ENCODE data around the gene UTP14C. TPM values are rescaled to one million over a fixed set of nuclear protein-coding genes. Genes with fewer than 3 reads are reported as not detected.

UTP14C gene
- total RNA-seq, 1 experiment from 2014 or later, result 9.0 TPM

- Histone ChIP-seq H3K27me3 (ENCODE audit: insufficient read depth, low read length) (no peaks in the 10 kb centered on the region), H2AFZ (ENCODE audit: low read depth, low read length, poor library complexity, severe bottlenecking) (no peak within 1 kb of the TSS), H3K4me1 (ENCODE audit: control insufficient read depth in 1 of 2, insufficient read depth in 2 of 2, low read length in 2 of 2) (peaks cover 10 to 14% of the 10 kb centered on the region in 2 experiments), H3K4me2 (ENCODE audit: low read length) (peak within 1 kb of the TSS; percentile 89), H3K79me2 (ENCODE audit: insufficient read depth, low read length) (peaks cover 39% of the 10 kb centered on the region), H4K20me1 (ENCODE audit: insufficient read depth) (no peaks in the 10 kb centered on the region), H3K27ac (ENCODE audit: low read depth, low read length) (peak within 1 kb of the TSS; percentile 44), H3K4me3 (replicated peaks in 1 of 2; ENCODE audit: low read depth in 1 of 2, low read length in 2 of 2) (peak within 1 kb of the TSS; percentile 64 to 100), H3K9me2 (ENCODE audit: insufficient read depth) (no peaks in the 10 kb centered on the region), H3K9me3 (ENCODE audit: control insufficient read depth in 1 of 2, insufficient read depth in 1 of 2, low read depth in 1 of 2, low read length in 2 of 2) (no peaks in the 10 kb centered on the region), H3K9ac (ENCODE audit: low read length) (peak within 1 kb of the TSS; percentile 67), H3K36me3 (ENCODE audit: control insufficient read depth in 1 of 2, insufficient read depth in 2 of 2, low read length in 2 of 2) (no peaks in the 10 kb centered on the region; a peak in 1 of 4 replicates)
- peak; percentile 97 for ATAC-seq
- ChIA-PET POLR2A (interaction anchor here (1.1 to 1.5 kb wide), 2 partner anchors 27 to 116 kb away, joined by 3 read pairs; no protein-coding TSS in a partner anchor), CTCF (interaction anchor here (1.1 kb wide), 2 partner anchors 11 to 439 kb away, joined by 4 to 5 read pairs; partner anchors contain the start of gene VPS36), RAD21 (ENCODE audit: low non-redundant PET in 1 of 2, low total read pairs in 2 of 2, uncharacterized antibody in 2 of 2, unreplicated experiment in 2 of 2) (no interaction called here)
- DNase-seq (ENCODE audit: low read depth, low spot score), result peak; percentile 94
- BruUV-seq (replicated peaks), result no TSS peak
- TF ChIP-seq RAD21 (IDR thresholded peaks at IDR 0.05; ENCODE audit: low read depth) (no peak), ZFX (IDR thresholded peaks at IDR 0.05) (peak; percentile 62), REST (IDR thresholded peaks at IDR 0.05; ENCODE audit: low read depth) (no peak), ZBTB33 (IDR thresholded peaks at IDR 0.05; ENCODE audit: extremely low read depth, insufficient replicate concordance, low read length) (no peak), ATF3 (IDR thresholded peaks at IDR 0.05) (no peak), EZH2phosphoT487 (IDR thresholded peaks at IDR 0.05; ENCODE audit: borderline replicate concordance) (no peak), EGR1 (IDR thresholded peaks at IDR 0.05; ENCODE audit: low read depth) (peak; percentile 84), YY1 (IDR thresholded peaks at IDR 0.05; ENCODE audit: extremely low read depth, insufficient replicate concordance, low read depth, low read length) (peak; percentile 94), SP1 (IDR thresholded peaks at IDR 0.05; ENCODE audit: low read depth) (peak; percentile 89), SIN3A (IDR thresholded peaks at IDR 0.05; ENCODE audit: low read depth) (peak; percentile 29; the same call in 1 of the 2 replicates), POLR2AphosphoS5 (IDR thresholded peaks at IDR 0.05; ENCODE audit: low read depth, low read length) (peak; percentile 72), MAX (IDR thresholded peaks at IDR 0.05) (peak; percentile 16; the same call in 1 of the 2 replicates), TCF7L2 (IDR thresholded peaks at IDR 0.05; ENCODE audit: borderline replicate concordance, extremely low read depth, insufficient read depth, insufficient read length) (peak; percentile 31)
- intact Hi-C loops (cut with micrococcal nuclease), result loop anchor here (5.0 kb wide), 1 partner anchor 440 kb away; the partner anchor contains the start of gene VPS36
Measured at GRCh38 chr13:52011632-52012511, 12.6 kb upstream of the UTP14C start, which contains the start of gene ALG11. ALG11 (plus strand) TSS chr13:52012398; CDS start chr13:52012419, 21 bp downstream.

All from HCT116 (cell line).